HG02588 (cell line): ENCODE measurements around the gene MESD.

Experiments used
- ATAC-seq: cut with Tn5 transposase; IDR thresholded peaks from one replicate; pipeline ENCODE4 v1.9.1; 2021; ENCODE audit warnings: mild to moderate bottlenecking, moderate library complexity; ENCODE audit not compliant: unreplicated experiment

The MESD gene

GRCh38 chr15:81015621-81016488, 26.2 kb upstream of the MESD start:
- ATAC-seq = no peak

GRCh38 chr15:81014446-81015093, 25.0 kb upstream of the MESD start:
- no peak for ATAC-seq

GRCh38 chr15:81013396-81013929, 23.8 kb upstream of the MESD start:
- no peak for ATAC-seq

- no peak for ATAC-seq
Observed at GRCh38 chr15:81012588-81012987, 23.0 kb upstream of the MESD start.

- ATAC-seq = no peak
Observed at GRCh38 chr15:81011593-81011992, 22.0 kb upstream of the MESD start.

- no peak for ATAC-seq
Observed at GRCh38 chr15:81010086-81010485, 20.5 kb upstream of the MESD start.

- no peak for ATAC-seq
Observed at GRCh38 chr15:81008312-81008711, 18.7 kb upstream of the MESD start.

- ATAC-seq = no peak
Observed at GRCh38 chr15:81007428-81008064, 17.9 kb upstream of the MESD start.

GRCh38 chr15:81006124-81006523, 16.5 kb upstream of the MESD start:
- ATAC-seq = no peak

- no peak for ATAC-seq
Observed at GRCh38 chr15:81003097-81003350, 13.4 kb upstream of the MESD start.

- ATAC-seq = no peak
Observed at GRCh38 chr15:81002331-81003096, 12.9 kb upstream of the MESD start.

- ATAC-seq = no peak
Observed at GRCh38 chr15:81002009-81002330, 12.4 kb upstream of the MESD start.

GRCh38 chr15:81001152-81002008, 11.8 kb upstream of the MESD start:
- peak; percentile 33 for ATAC-seq

- peak; percentile 61 for ATAC-seq
Observed at GRCh38 chr15:81000624-81001151, 11.1 kb upstream of the MESD start, which contains the start of gene TLNRD1. Gene TLNRD1 (plus strand): TSS chr15:81000923. CDS start chr15:81002272, 1,349 bp downstream.

- ATAC-seq = no peak
Observed at GRCh38 chr15:81000144-81000623, 10.6 kb upstream of the MESD start.

GRCh38 chr15:80999623-81000036, 10.0 kb upstream of the MESD start:
- no peak for ATAC-seq

- ATAC-seq = no peak
Observed at GRCh38 chr15:80998251-80998650, 8.6 kb upstream of the MESD start.

GRCh38 chr15:80997692-80998091, 8.1 kb upstream of the MESD start:
- ATAC-seq = no peak

GRCh38 chr15:80996247-80996646, 6.6 kb upstream of the MESD start:
- ATAC-seq = no peak

- no peak for ATAC-seq
Observed at GRCh38 chr15:80992441-80992840, 2.8 kb upstream of the MESD start.
